Epithelial cell of esophagus (primary cell): ENCODE data around the gene PLCE1.

ENCODE experiments used
- DNase-seq: peaks from one replicate; pipeline ENCODE4 v3.0.0; 2010; ENCODE audit warnings: low read depth
- H3K4me3 ChIP-seq: 2 replicates; pipeline ENCODE4 v1.5.1; 2011; ENCODE audit warnings: mild to moderate bottlenecking, low read length, control low read depth
- TF ChIP-seq, protein P1 (sequence below): IDR thresholded peaks from 2 replicates; pipeline ENCODE4 v1.5.1; 2011; ENCODE audit warnings: low read depth, mild to moderate bottlenecking, low read length, control low read depth, inconsistent platforms; ENCODE audit not compliant: insufficient read depth; ENCODE audit errors: missing control alignments

The PLCE1 gene

DNA sequence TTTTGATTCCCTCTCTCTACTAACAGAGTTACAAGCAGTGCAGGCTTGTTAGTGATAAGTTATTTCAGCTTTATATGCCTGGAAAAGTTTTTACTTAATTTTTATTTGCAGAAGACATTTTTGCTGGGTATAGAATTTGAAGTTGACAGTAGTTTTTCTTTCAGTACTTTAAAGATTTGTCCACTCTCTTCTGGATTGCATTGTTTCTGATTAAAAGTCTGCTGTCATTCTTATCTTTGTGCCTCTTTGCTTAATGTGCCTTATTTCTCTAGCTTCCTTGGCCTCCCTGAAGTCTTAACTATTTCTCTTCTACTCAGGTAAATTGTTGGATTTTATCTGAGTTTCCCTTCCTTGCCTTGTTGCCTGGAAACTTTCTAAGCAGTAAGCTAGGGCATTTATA lies 36.2 kb downstream of the PLCE1 start:
- no peak for DNase-seq
- TF ChIP-seq, protein P1, sequence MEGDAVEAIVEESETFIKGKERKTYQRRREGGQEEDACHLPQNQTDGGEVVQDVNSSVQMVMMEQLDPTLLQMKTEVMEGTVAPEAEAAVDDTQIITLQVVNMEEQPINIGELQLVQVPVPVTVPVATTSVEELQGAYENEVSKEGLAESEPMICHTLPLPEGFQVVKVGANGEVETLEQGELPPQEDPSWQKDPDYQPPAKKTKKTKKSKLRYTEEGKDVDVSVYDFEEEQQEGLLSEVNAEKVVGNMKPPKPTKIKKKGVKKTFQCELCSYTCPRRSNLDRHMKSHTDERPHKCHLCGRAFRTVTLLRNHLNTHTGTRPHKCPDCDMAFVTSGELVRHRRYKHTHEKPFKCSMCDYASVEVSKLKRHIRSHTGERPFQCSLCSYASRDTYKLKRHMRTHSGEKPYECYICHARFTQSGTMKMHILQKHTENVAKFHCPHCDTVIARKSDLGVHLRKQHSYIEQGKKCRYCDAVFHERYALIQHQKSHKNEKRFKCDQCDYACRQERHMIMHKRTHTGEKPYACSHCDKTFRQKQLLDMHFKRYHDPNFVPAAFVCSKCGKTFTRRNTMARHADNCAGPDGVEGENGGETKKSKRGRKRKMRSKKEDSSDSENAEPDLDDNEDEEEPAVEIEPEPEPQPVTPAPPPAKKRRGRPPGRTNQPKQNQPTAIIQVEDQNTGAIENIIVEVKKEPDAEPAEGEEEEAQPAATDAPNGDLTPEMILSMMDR = no peak
- H3K4me3 ChIP-seq = no peak overlapping the region

DNA sequence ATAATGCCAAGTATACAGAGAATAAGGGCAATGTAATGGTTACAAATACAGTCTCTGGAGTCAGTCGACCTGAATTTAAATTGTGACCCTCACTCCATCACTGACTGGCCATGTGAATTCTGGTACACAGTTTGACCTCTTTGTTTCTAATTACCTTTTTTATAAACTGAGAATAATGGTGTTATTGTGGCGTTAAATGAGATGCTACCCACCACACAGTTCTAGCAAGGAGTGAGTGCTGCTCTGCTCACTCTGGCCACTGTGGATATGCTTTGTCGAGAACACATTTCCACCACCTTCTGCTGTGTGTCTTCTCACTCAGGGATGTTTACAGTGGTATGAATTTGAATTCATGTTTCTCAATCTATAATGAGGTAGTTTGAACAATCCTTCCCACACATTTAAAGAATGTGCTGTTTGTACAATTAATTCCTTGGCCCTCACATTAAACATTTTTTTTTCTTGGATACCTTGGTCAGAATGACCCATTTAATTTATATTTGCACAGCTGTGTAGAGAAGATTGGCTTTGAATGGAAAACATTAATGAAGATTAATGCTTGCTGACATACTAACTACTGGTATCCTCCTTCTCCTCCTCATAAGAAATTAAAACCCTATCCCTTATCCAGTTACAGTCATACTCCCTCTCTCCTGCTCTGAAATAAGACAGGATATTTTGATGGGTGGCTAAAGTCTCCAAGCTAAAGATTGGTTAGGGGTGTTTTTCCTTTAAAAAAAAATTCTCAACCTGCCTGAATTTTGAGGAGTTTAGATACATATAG lies 42.4 kb downstream of the PLCE1 start:
- DNase-seq = no peak
- H3K4me3 ChIP-seq = no peak overlapping the region
- TF ChIP-seq, protein P1 = no peak

DNA sequence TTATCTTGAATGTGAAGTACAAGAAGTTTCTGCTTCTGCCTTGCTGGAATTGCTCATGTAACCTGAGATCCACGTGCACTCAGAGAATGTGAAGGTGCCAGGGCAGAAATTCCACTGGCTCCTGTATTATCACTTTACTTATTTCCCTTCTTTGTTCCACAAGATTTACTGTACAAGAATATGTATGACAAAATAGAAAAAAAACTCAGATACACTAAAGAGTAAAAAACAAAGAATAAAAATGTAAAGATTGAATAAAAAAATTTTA lies 43.0 kb downstream of the PLCE1 start:
- TF ChIP-seq, protein P1 = no peak
- DNase-seq = no peak

DNA sequence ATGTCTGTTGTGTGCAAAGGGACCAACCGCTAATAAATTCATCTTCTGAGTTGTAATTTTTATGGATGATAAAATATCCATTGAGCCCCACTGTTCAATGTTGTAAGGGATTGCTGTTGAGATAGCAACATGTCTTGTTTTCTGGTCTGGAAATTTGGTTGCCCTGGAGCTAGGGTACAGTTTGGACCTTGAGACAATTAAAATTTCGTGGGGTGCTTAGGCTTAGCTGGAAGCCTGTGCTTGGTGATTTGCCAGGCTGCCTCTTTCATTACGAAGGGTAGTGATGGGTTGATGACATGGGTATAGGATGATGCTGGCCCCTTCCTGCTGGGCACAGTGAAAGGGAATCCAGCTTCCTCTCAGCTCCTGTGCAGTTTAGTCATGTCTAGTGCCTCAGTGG lies 43.6 kb downstream of the PLCE1 start:
- H3K4me3 ChIP-seq = no peak overlapping the region
- no peak for DNase-seq
- TF ChIP-seq, protein P1 = no peak

More for the DNA sequence above, 43.0 kb downstream of the PLCE1 start:
- H3K4me3 ChIP-seq = no peak overlapping the region

DNA sequence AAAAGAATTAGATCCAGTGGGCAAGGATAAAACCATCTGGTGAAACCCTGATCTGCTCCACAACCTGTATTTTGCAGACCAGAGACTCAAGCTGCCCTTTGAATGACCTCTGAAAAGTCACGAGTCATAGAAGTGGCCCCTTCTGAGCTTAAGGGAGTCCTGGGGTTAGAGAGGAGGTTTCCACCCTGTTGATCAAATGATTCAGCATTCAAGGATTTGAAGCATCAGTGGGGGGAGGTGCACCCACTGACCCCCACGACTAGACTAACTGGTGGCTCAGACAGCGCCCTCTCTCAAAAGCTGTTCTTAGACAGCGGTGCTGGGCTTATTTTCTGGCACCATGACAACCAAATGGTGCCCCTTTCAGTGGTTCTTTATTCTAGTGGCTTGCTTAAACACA lies 44.3 kb downstream of the PLCE1 start:
- no peak for DNase-seq
- no peak overlapping the region for H3K4me3 ChIP-seq
- TF ChIP-seq, protein P1 = no peak

DNA sequence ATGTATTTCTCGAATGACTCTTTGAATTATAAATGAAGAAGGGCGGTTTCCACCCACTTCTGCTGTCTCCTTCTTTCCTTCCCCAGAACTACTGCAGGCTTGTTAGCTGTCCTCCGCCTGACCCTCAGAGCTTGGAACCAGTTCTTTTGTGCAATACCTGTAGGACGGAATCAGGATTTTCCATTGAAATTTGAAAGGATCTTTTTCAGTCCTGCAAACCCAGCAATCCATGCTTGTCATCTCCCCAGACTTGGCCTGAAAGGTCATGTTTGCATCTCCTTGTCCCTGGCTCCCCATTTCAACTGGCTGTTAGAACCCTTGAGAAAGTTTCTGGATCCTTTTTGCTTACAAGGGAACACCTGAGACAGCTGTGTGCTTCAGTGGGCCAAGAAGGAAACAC lies 47.5 kb downstream of the PLCE1 start:
- DNase-seq = no peak
- TF ChIP-seq, protein P1 = no peak
- no peak overlapping the region for H3K4me3 ChIP-seq
